NB4 (cell line): ENCODE data around the gene SLC25A21.

ENCODE experiments used
- DNase-seq: peaks from one replicate; pipeline ENCODE4 v3.0.0; 2010; ENCODE audit warnings: low read depth
- H3K4me3 ChIP-seq: one replicate; pipeline ENCODE4 v1.5.1; 2011; ENCODE audit warnings: mild to moderate bottlenecking, low read depth, low read length, moderate library complexity
- CTCF ChIP-seq: IDR thresholded peaks from one replicate; pipeline ENCODE4 v1.5.1; 2012; ENCODE audit warnings: low read depth, low read length
- MAX ChIP-seq: IDR thresholded peaks from 2 replicates; pipeline ENCODE4 v1.6.1; 2011; ENCODE audit warnings: low read depth, low read length
- MYC ChIP-seq: IDR thresholded peaks from 2 replicates; pipeline ENCODE4 v1.6.1; 2011; ENCODE audit warnings: low read depth, low read length
- POLR2A ChIP-seq: IDR thresholded peaks from 2 replicates; pipeline ENCODE4 v1.6.1; 2011; ENCODE audit warnings: mild to moderate bottlenecking; ENCODE audit not compliant: insufficient read length; ENCODE audit errors: extremely low read depth

Gene SLC25A21

GRCh38 chr14:36823651-36824050 lies 348.8 kb downstream of the SLC25A21 start:
- DNase-seq: no peak
- TF ChIP-seq MYC (no peak), MAX (no peak), CTCF (no peak), POLR2A (no peak)

GRCh38 chr14:36822685-36823084 lies 349.7 kb downstream of the SLC25A21 start:
- TF ChIP-seq POLR2A: no peak
- TF ChIP-seq MAX: no peak
- no peak for TF ChIP-seq MYC
- no peak for TF ChIP-seq CTCF
- no peak for DNase-seq
- H3K4me3 ChIP-seq: no peak overlapping the region

More at GRCh38 chr14:36823651-36824050, 348.8 kb downstream of the SLC25A21 start:
- H3K4me3 ChIP-seq: no peak overlapping the region

GRCh38 chr14:36820901-36821300 lies 351.5 kb downstream of the SLC25A21 start:
- no peak overlapping the region for H3K4me3 ChIP-seq
- DNase-seq: no peak
- no peak for TF ChIP-seq MYC
- TF ChIP-seq POLR2A: no peak
- TF ChIP-seq MAX: no peak
- TF ChIP-seq CTCF: no peak

GRCh38 chr14:36820111-36820709 lies 352.2 kb downstream of the SLC25A21 start:
- no peak for DNase-seq
- TF ChIP-seq MYC: no peak
- TF ChIP-seq MAX: no peak
- H3K4me3 ChIP-seq: no peak overlapping the region

GRCh38 chr14:36818794-36819384 lies 353.5 kb downstream of the SLC25A21 start:
- TF ChIP-seq MAX (no peak), MYC (no peak), CTCF (no peak), POLR2A (no peak)
- no peak overlapping the region for H3K4me3 ChIP-seq
- DNase-seq: peak; percentile 4

- no peak overlapping the region for H3K4me3 ChIP-seq
- DNase-seq: no peak
- TF ChIP-seq CTCF: no peak
- TF ChIP-seq POLR2A: no peak
- no peak for TF ChIP-seq MYC
- TF ChIP-seq MAX: no peak
These were observed 354.2 kb downstream of the SLC25A21 start for GRCh38 chr14:36818246-36818645.
